Frontal cortex (tissue), 4 donors: ENCODE measurements around the gene TSHZ3. TPM values are rescaled to one million over a fixed set of nuclear protein-coding genes. Genes with fewer than 3 reads are reported as not detected.

Experiments used
- DNase-seq, 2 donors: peaks; one replicate each; pipeline ENCODE4 v3.0.0; 2012; ENCODE audit warnings: low spot score in 2 of 2
- FAIRE-seq: peaks from 2 replicates; lab custom pipeline; 2012; peaks lifted over from hg19 to GRCh38; lab: Jason Lieb, UNC
- total RNA-seq: library from RNA; depleted of rRNA; stranded (reverse); fragments of >200 nt; gene quantifications from one replicate; pipeline ENCODE4 v1.2.3, GENCODE V29; 2014
- donor health status: control.
- donor health status: control.
- donor health status: control.

Gene TSHZ3
- total RNA-seq, 1 donor from 2014 or later = 22.8 TPM

DNA sequence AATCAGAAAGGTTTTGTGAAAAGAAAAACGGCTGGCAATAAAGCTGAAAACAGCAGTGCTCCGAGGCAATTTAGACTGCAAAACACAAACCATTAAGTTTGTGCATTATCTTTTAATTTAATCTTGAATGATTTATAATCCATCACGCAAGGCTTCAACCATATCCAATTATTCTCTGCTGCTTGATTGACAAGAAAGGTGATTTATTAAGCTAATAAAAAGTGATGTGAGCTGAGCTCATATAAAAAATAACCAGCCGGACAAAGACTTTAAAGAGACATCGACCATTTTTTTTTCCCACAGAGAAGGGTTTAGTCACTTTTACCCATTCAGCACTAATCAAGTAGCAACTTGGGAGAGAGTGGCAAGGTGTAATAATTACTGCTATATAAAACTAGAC, 33.6 kb downstream of the TSHZ3 start:
- DNase-seq = no peak
- no peak for FAIRE-seq

GRCh38 chr19:31314849-31315629, 34.2 kb downstream of the TSHZ3 start:
- FAIRE-seq (no peak), DNase-seq (no peak)

GRCh38 chr19:31314156-31314555, 35.1 kb downstream of the TSHZ3 start:
- no peak for DNase-seq
- FAIRE-seq = no peak

DNA sequence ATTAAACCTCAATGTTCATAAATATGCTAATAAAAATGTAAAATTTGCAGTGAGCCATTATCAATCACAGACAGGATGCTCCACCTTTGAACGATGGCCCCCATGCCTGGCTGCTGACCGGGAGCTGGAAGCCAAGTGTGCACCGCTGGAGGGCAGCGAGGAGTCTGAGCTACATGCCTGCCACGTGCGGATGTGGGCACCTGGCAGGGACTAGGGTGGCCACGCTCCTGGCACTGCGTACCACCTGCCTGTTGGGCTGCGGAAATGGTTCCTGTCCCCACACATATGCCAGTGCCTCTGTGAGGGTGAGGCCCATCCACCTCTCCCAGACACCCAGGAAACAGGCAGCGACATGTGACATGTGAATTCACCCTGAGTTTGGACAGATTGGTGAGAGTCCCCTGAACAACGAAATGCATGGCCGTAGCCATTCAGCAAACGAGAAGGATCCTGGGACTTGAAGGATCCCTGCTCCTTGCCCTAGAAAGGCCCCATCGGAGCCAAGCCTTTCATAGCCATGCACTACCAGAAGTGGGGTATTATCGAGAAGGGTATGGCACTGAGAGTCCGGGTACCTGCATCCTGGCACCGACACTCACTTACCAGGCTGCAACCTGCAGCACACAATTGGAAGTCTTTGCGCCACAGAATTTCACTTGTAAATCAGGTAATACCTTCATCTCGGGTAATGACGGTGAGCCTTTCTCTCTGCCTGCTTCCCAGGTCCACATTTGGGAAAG, 35.8 kb downstream of the TSHZ3 start:
- no peak for FAIRE-seq
- DNase-seq = no peak

GRCh38 chr19:31312677-31313244, 36.5 kb downstream of the TSHZ3 start:
- FAIRE-seq = no peak
- no peak for DNase-seq

GRCh38 chr19:31312009-31312676, 37.1 kb downstream of the TSHZ3 start:
- DNase-seq (no peak), FAIRE-seq (no peak)

DNA sequence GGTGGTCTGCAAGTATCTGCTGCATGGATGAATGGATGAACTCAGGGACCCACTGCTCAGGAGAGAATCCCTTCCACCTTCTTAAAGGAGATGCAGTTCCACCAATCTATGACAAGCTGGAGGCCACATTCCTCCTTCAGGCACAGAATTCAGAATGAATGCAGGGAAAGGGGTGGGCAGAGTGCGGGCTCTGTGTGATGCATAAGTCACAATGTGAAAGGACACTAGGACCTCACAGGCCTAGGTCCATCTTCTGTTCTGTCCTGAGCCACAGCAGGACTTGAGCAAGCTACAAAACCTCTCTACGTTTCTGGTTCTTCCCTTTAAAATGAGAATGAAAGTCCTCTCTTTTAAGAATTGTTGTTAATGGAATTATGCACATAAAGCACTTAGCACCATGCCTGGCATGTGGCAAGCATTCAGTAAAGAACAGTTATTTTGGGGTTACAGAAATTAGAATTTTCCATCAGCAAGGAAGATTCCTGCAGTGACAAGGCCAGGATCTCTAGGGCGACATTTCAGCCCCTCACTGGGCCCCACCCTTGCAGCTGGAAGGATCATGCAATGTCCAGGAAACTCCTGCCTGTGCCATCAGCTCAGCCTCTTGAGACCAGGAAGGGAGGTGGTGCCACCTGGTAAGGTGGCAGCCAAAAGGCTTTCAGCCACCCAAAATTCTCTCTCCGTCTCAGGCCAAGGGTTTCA, 38.7 kb downstream of the TSHZ3 start:
- FAIRE-seq = no peak
- no peak for DNase-seq

GRCh38 chr19:31308781-31309180, 40.5 kb downstream of the TSHZ3 start:
- no peak for FAIRE-seq
- DNase-seq = no peak

DNA sequence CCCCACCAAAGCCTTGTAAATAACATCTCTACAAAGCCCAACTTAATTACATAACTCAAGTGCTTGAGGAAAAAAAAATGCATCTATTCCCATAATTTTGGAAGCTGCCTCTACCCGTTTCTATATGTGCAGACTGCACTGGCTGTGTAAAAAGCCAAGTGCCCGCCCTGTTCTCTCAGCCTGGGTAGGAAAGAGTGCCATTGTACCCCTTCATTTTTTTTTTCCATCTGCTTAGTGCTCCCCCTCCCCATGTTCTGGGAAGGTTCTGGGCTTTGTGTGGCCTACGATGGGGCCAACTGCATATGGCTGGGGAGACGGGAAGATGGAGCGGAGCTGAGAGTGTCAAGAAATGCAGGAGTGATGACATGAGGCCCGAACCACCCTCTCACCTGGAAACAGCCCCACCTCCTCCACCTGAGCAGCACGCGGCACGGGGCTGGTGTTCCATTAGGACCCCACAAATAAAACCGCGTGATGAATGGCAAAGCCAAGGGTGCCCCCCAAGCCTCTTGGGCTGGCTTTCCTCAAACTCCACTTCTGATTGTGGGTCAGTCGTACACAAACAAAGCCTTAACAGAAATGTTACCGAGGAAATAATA, 42.1 kb downstream of the TSHZ3 start:
- no peak for DNase-seq
- FAIRE-seq = no peak

- DNase-seq (no peak), FAIRE-seq (no peak)
Observed at GRCh38 chr19:31306006-31306753, 43.1 kb downstream of the TSHZ3 start.

- FAIRE-seq (no peak), DNase-seq (no peak)
Observed at GRCh38 chr19:31304831-31305312, 44.4 kb downstream of the TSHZ3 start.

DNA sequence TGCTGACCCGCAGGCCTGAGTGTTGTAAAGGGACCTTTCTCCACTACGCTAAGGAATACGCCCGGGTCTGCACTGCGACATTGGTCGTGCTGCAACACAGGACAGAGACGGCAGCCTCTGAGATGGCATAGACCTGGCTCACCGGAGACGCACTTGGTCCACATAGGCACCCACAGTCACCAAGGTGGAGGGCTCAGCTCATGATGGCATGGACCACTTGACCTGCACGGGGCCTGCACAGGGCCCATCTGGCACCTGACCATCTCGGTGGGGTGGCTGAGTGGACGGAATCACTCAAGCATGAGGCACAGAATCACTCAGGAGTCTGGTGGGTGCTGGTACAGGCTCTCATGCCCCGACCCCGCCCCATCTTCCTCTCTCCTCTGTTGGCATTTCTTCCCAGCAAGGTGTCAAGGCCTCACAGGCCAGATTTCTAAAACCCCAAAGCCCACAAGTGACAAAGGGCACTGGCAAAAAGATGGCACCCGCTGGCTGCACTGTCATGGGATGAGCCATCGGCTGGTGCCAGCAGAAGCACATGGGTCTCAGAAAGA, 45.9 kb downstream of the TSHZ3 start:
- DNase-seq = no peak
- FAIRE-seq = no peak

DNA sequence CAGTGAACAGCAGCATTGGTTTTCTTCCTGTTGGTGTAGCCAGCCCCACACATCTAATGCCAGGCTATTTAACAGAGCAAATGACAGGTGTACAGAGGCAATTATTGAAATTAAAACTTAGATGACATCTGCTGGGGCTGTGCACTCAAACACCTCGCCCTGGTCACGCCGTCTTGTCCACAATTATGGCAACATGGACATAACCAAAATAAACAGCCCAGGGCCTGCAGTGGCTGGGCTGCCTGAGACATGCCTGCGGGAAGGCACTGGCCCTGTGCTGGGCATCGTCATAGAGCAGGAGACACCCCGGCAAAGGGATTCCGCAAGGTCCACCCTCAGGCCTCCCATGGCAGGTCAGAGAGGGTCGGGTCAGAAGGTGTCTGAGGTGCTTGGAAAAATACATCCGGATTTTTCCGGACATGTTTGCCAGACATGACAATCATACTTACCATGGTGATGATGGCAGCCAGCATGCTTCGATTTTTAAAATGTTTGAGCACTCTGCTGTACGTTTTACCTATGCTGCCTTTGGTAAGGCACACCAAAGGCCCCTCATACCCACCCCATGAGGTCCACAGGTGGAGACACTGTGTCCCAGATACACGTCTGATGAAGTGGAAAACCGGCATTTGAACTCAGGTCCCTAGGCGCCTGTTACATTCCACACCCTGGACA, 47.8 kb downstream of the TSHZ3 start:
- DNase-seq (no peak), FAIRE-seq (no peak)

DNA sequence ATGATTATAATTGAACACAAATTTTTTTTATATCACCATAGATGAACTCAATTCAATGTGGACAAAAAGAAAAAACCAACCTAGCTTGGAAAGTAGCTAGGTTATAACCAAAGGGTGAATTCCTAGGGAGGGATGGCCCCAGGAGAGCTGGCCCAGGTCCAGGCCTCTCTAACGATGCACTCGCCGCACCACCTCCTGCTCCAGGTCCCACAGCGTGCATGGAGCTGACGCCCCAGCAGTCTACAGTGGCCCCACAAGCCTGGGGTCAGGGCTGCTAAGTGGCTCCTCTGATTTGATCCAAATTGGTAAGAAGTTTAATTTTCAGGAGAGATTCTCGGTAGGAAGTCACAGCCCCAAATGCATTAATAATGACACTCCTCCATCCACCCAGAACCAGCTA, 48.8 kb downstream of the TSHZ3 start:
- no peak for FAIRE-seq
- no peak for DNase-seq

DNA sequence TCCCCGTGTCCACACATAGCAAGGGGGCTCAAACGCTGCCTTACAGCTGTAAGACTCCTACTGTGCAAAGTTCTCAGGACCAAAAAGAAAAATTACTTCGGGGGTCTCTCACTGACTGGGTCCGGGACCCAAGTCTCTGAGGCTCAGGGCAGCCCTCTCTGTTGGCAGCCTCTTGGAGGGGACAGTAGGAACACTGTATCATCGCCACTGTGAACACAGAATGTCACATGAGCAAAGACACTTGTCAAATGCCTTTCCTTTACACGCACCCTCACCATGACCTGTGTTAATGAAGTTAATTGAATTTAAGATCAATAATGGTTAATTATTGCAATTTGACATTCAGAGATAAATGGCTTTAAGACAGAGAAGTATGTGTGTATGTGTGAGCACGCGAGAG, 49.6 kb downstream of the TSHZ3 start:
- FAIRE-seq = no peak

GRCh38 chr19:31297991-31298390, 51.2 kb downstream of the TSHZ3 start:
- DNase-seq (no peak), FAIRE-seq (no peak)

More for the DNA sequence above, 49.6 kb downstream of the TSHZ3 start:
- DNase-seq = no peak

DNA sequence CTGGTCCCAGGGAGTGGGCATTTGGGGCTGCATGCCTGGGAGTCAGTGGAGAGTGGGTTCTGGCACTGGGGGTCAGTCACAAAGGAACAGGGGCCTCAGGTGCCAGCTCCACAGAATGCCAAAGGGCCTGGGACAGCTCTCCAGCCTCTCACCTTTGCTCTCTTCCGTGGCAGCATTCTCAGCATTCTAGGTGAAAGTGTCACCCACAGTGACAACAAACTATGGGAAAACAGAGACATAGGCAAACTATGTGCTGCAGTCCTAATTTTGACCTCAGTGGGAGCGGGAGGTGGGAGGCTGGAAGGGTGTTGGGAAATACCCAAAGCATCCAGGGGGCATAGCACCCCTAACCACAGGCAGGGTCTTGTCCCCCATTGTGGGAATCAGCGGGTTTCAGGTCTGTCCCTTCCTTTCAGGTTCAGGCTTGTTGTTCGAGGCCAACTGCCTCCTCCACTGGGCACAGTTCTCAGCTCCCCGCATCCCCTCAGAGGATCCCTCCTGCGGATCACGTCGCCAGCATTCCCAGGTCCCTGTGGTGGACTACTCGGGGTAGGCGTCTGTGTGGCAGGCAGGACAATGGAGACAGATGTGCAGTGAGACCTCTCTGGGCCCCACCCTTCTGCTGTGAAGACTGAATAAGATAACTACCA, 52.4 kb downstream of the TSHZ3 start:
- no peak for DNase-seq

More for the DNA sequence above, 52.4 kb downstream of the TSHZ3 start:
- no peak for FAIRE-seq
